OCI-LY7 (cell line): ENCODE data around the gene ORC3. TPM values are rescaled to one million over a fixed set of nuclear protein-coding genes. Genes with fewer than 3 reads are reported as not detected.

Experiments used
- BruUV-seq: library from RNA; stranded (reverse); fragments of 400-500 nt; replicated peaks from 2 replicates; lab custom pipeline; 2021; lab: Mats Ljungman, UMichigan
- CTCF ChIA-PET: fragments of 300-600 bp; sonication (Branson Sonifier 250); formaldehyde crosslinking; loops from one replicate; lab custom pipeline; 2022; ENCODE audit warnings: antibody characterized with exemption; ENCODE audit not compliant: unreplicated experiment; lab: Charles Lee
- POLR2A ChIA-PET: fragments of 300-600 bp; sonication (Branson Sonifier 250); formaldehyde crosslinking; loops from one replicate; lab custom pipeline; 2022; ENCODE audit warnings: antibody characterized with exemption; lab: Charles Lee
- DNase-seq: peaks from one replicate; pipeline ENCODE4 v3.0.0-alpha.2; 2015; ENCODE audit warnings: low spot score
- H2AFZ ChIP-seq: fragments of 200-600 bp; sonication (generic), shearing (Covaris generic); 2 replicates; pipeline ENCODE4 v1.6.1; 2014; ENCODE audit warnings: mild to moderate bottlenecking, antibody characterized with exemption, low read length, moderate library complexity
- H3K27ac ChIP-seq: fragments of 200-600 bp; sonication (generic); 2 replicates; pipeline ENCODE4 v1.5.1; 2014; ENCODE audit warnings: mixed run types, low read depth, mild to moderate bottlenecking, moderate library complexity, low read length, inconsistent platforms; ENCODE audit not compliant: poor library complexity, severe bottlenecking
- H3K36me3 ChIP-seq: fragments of 200-600 bp; sonication (generic); 2 replicates; pipeline ENCODE4 v1.6.1; 2014; ENCODE audit warnings: mild to moderate bottlenecking, antibody characterized with exemption, low read length, moderate library complexity, mixed read lengths; ENCODE audit not compliant: insufficient read depth
- H3K4me1 ChIP-seq: fragments of 200-600 bp; sonication (generic); 2 replicates; pipeline ENCODE4 v1.5.1; 2014; ENCODE audit warnings: mild to moderate bottlenecking, low read length; ENCODE audit not compliant: insufficient read depth, poor library complexity, severe bottlenecking
- H3K4me2 ChIP-seq: fragments of 200-600 bp; sonication (generic); 2 replicates; pipeline ENCODE4 v1.6.1; 2014; ENCODE audit warnings: mild to moderate bottlenecking, low read length
- H3K4me3 ChIP-seq: fragments of 200-600 bp; sonication (generic); 2 replicates; pipeline ENCODE4 v1.5.1; 2014; ENCODE audit warnings: mild to moderate bottlenecking, low read depth, low read length; ENCODE audit not compliant: poor library complexity, severe bottlenecking
- H3K79me2 ChIP-seq: fragments of 200-600 bp; sonication (generic); 2 replicates; pipeline ENCODE4 v1.6.1; 2016; ENCODE audit warnings: low read depth, mild to moderate bottlenecking, low read length, moderate library complexity, mixed read lengths; ENCODE audit not compliant: insufficient read depth
- H3K9me2 ChIP-seq: fragments of 200-600 bp; sonication (generic); 2 replicates; pipeline ENCODE4 v1.6.1; 2016; ENCODE audit warnings: mild to moderate bottlenecking, low read length, mixed read lengths; ENCODE audit not compliant: insufficient read depth
- H3K9me3 ChIP-seq: fragments of 200-600 bp; sonication (generic); 2 replicates; pipeline ENCODE4 v1.6.1; 2014; ENCODE audit warnings: mild to moderate bottlenecking, mixed run types, low read length, mixed read lengths
- H4K20me1 ChIP-seq: fragments of 200-600 bp; sonication (generic); 2 replicates; pipeline ENCODE4 v1.6.1; 2014; ENCODE audit warnings: mild to moderate bottlenecking, antibody characterized with exemption, low read length, moderate library complexity, mixed read lengths; ENCODE audit not compliant: insufficient read depth
- CTCF ChIP-seq: fragments of 200-600 bp; sonication (generic); conservative IDR thresholded peaks from 2 replicates; pipeline ENCODE4 v1.5.1; 2014; ENCODE audit warnings: mild to moderate bottlenecking, antibody characterized with exemption, low read length, moderate library complexity, mixed read lengths
- EZH2phosphoT487 ChIP-seq: fragments of 200-600 bp; sonication (generic); IDR thresholded peaks from 2 replicates; pipeline ENCODE4 v1.6.1; 2018; ENCODE audit warnings: low read depth, borderline replicate concordance, mild to moderate bottlenecking, mixed run types, antibody characterized with exemption, low read length, moderate library complexity, mixed read lengths
- intact Hi-C: fragments of 100-400 bp; cut with micrococcal nuclease; formaldehyde crosslinking; loops from one replicate; pipeline ENCODE4 v1.10.0; 2022; ENCODE audit not compliant: unreplicated experiment
- total RNA-seq, 2 experiments: library from RNA; depleted of rRNA in 1 of 2; stranded (reverse); fragments of >200 nt in 1 of 2; shearing (Covaris generic) in 1 of 2; gene quantifications; 2 replicates each; pipeline ENCODE4 v1.2.3, GENCODE V29; 2014 to 2022

The ORC3 gene
- total RNA-seq, 2 experiments from 2014 or later: 34.8 to 45.0 TPM

GRCh38 chr6:87698547-87699006, 108.6 kb downstream of the ORC3 start:
- H3K4me2 ChIP-seq: peak overlapping the region; percentile 99
- H3K79me2 ChIP-seq: peaks cover 86% of the 10 kb centered on the region
- peak overlapping the region; percentile 94 for H3K4me3 ChIP-seq
- peak overlapping the region; percentile 89 for H3K27ac ChIP-seq
- TF ChIP-seq CTCF (no peak), EZH2phosphoT487 (no peak)
- H4K20me1 ChIP-seq: peaks cover 65% of the 10 kb centered on the region
- H3K9me2 ChIP-seq: no peaks in the 10 kb centered on the region
- CTCF ChIA-PET: no interaction called here
- intact Hi-C loops: loop anchor here (5.0 kb wide), 1 partner anchor 469 kb away; the partner anchor contains the start of gene CNR1
- BruUV-seq: no TSS peak
- no peak overlapping the region for H2AFZ ChIP-seq
- POLR2A ChIA-PET: interaction anchor here (0.7 to 6.8 kb wide), 24 partner anchors 9 to 353 kb away, joined by 3 to 67 read pairs (median 6); no protein-coding TSS in a partner anchor
- peak; percentile 41 for DNase-seq
- H3K9me3 ChIP-seq: no peaks in the 10 kb centered on the region
- H3K36me3 ChIP-seq: peaks cover 76% of the 10 kb centered on the region
- peaks cover 53% of the 10 kb centered on the region for H3K4me1 ChIP-seq

- Histone ChIP-seq H3K4me2 (peak overlapping the region; percentile 99), H3K4me1 (peaks cover 48% of the 10 kb centered on the region), H3K36me3 (peaks cover 66% of the 10 kb centered on the region), H3K9me3 (no peaks in the 10 kb centered on the region), H4K20me1 (peaks cover 55% of the 10 kb centered on the region), H3K27ac (peak overlapping the region; percentile 89), H3K9me2 (no peaks in the 10 kb centered on the region), H2AFZ (no peak overlapping the region), H3K4me3 (peak overlapping the region; percentile 94), H3K79me2 (peaks cover 83% of the 10 kb centered on the region)
- intact Hi-C loops: loop anchor here (5.0 kb wide), 1 partner anchor 468 kb away; the partner anchor contains the start of gene CNR1
- no peak for DNase-seq
- CTCF ChIA-PET: no interaction called here
- BruUV-seq: no TSS peak
- no peak for TF ChIP-seq EZH2phosphoT487
- TF ChIP-seq CTCF: no peak
- POLR2A ChIA-PET: interaction anchor here (0.6 to 6.8 kb wide), 29 partner anchors 8 to 913 kb away, joined by 3 to 67 read pairs (median 4); no protein-coding TSS in a partner anchor
Observed at GRCh38 chr6:87699576-87699975, 109.6 kb downstream of the ORC3 start.
